ENCODE measurements around the gene HEBP1.
A peak's percentile ranks its signal among the peaks of the same experiment; 100 is the strongest.

Gene HEBP1

GRCh38 chr12:13005649-13006048, 5.6 kb upstream of the HEBP1 start:
- TF ChIP-seq CTCF (IDR thresholded peaks at IDR 0.05; ENCODE audit: low read depth, low read length, missing control alignments), result no peak
- DNase-seq (ENCODE audit: extremely low read depth, low read depth), result no peak

DNA sequence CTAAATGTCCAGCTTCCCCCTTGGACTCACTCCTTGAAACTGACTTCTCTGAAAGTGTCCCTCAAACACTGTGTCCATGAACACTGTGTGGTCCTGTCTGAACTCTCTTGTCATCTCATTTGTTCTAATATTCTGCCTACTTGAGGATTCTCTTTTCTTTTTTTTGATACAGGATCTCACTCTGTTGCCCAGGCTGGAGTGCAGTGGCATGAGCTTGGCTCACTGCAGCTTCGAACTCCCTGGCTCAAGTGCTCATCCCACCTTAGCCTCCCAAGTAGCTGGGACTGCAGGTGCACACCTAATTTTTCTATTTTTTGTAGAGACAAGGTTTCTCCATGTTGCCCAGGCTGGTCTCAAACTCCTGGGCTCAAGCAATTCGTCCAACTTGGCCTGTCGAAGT, 4.9 kb upstream of the HEBP1 start:
- no peak for DNase-seq (ENCODE audit: extremely low read depth, low read depth)
- no peak overlapping the region for H3K4me3 ChIP-seq (replicated peaks; ENCODE audit: low read depth, low read length)
- no peak for TF ChIP-seq CTCF (IDR thresholded peaks at IDR 0.05; ENCODE audit: low read depth, low read length, missing control alignments)

More at GRCh38 chr12:13005649-13006048, 5.6 kb upstream of the HEBP1 start:
- no peak overlapping the region for H3K4me3 ChIP-seq (replicated peaks; ENCODE audit: low read depth, low read length)

DNA sequence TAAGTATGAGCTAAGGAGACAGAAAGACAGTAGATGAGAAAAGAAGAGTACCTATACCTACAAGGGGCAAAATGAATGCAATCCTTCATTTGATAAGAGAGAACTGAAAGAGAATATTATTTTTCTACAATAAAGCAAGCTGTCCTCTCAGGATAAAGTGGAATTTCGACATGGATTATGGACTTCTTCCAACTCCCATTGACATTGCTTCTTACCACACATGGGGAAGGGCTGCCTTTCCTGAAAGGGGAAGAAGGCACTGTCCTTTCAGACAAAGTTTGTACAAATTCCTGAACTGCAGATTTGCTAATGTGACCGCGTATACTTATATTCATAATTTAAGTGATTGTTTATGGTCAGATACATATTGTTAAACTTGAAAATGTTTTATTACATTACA, 4.3 kb upstream of the HEBP1 start:
- no peak for TF ChIP-seq CTCF (IDR thresholded peaks at IDR 0.05; ENCODE audit: low read depth, low read length, missing control alignments)

DNA sequence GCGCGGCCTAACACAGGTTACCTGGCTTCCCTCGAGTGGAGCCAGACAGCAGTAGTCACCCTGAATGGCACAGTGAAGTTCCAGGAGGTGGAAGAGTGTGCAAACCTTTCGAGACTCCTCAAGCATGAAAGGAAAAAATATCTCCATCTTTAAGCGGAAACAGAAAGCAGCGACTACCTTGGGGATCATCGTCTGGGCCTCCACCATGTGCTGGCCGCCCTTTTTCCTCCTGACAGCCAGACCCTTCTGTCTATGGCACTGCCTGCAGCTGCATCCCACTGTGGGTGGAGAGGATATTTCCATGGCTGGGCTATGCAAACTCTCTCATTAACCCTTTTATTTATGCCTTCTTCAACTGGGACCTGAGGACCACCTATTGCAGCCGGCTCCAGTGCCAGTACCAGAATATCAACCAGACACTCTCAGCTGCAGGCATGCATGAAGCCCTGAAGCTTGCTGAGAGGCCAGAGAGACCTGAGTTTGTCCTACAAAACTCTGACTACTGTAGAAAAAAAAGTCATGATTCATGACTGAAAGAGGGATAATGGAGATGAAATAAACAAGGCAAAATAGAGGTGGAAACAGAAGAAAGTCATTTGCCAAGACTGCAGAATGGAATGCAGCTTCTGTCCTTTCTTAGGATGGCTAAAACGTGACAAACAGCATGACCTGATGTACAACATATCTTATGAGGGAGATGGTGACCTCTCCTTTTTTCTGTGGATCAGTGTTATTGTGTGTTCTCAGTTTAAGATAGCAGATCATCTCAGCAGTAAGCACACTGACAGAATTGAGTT, 2.4 kb upstream of the HEBP1 start:
- no peak for TF ChIP-seq CTCF (IDR thresholded peaks at IDR 0.05; ENCODE audit: low read depth, low read length, missing control alignments)
- no peak for DNase-seq (ENCODE audit: extremely low read depth, low read depth)
- H3K4me3 ChIP-seq (replicated peaks; ENCODE audit: low read depth, low read length), result no peak overlapping the region

More for the DNA sequence above, 4.3 kb upstream of the HEBP1 start:
- no peak for DNase-seq (ENCODE audit: extremely low read depth, low read depth)
- no peak overlapping the region for H3K4me3 ChIP-seq (replicated peaks; ENCODE audit: low read depth, low read length)

- DNase-seq (ENCODE audit: extremely low read depth, low read depth), result no peak
These were observed 1.6 kb upstream of the HEBP1 start for GRCh38 chr12:13001775-13002040.

DNA sequence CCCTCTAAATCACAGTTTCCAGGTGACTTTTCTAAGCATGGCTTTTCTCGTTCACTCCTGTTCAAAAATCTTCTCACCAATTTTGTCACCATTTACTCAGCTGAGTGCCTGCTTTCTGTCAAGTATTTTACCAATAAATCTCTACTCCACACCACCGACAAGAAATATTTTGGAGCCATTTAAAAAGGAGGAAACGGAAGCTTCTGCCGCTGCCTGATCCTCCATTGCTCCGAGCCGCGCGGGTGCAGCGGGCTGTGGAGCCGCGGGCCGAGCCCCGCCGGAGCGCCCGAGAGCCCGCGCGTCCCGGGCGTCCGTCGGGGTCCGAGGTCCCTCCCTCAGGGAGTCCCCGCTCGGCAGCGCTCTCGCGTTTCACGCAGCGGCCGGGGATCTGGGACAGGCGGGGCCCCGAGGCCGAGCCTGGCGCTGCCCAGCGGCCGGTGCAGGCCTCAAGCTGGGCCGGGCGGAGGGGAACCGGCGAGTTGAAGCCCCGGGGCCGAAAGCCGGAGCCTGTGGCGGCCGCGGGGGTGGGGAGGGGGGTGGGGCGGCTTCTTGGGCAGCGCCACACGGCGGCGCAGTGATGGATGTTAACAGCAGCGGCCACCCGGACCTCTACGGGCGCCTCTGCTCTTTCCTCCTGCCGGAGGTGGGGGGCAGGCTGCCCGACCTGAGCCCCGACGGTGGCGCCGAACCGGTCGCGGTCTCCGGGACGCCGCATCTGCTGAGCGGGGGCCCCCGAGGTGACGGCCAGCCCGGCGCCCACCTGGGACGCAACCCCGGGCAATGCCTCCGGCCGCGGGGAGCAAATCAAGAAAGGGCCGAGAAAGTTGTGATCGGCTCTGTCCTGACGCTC, 1.1 kb upstream of the HEBP1 start:
- no peak for DNase-seq (ENCODE audit: extremely low read depth, low read depth)
- TF ChIP-seq CTCF (IDR thresholded peaks at IDR 0.05; ENCODE audit: low read depth, low read length, missing control alignments), result peak; percentile 7
- H3K4me3 ChIP-seq (replicated peaks; ENCODE audit: low read depth, low read length), result peak overlapping the region; percentile 91

More at GRCh38 chr12:13001775-13002040, 1.6 kb upstream of the HEBP1 start:
- TF ChIP-seq CTCF (IDR thresholded peaks at IDR 0.05; ENCODE audit: low read depth, low read length, missing control alignments), result no peak
- H3K4me3 ChIP-seq (replicated peaks; ENCODE audit: low read depth, low read length), result peak overlapping the region; percentile 91

Measured in HFF-Myc (cell line).